SK-N-SH (cell line): ENCODE data around the gene RASIP1. TPM values are rescaled to one million over a fixed set of nuclear protein-coding genes. Genes with fewer than 3 reads are reported as not detected.

ENCODE experiments used
- CTCF ChIA-PET: fragments of 300-600, 350-600 bp; formaldehyde crosslinking; extraction: SDS; loops from one replicate; lab custom pipeline; 2021; lab: Yijun Ruan, JAX
- POLR2A ChIA-PET: fragments of 350-600 bp; sonication (Branson Sonifier 250); formaldehyde crosslinking; extraction: SDS; loops from one replicate; lab custom pipeline; 2020; ENCODE audit warnings: antibody characterized with exemption, inconsistent platforms; lab: Yijun Ruan, JAX
- DNase-seq: peaks from one replicate; pipeline ENCODE4 v3.0.0; 2012
- H2AFZ ChIP-seq: fragments of 200-600 bp; sonication (generic); 2 replicates; pipeline ENCODE4 v1.8.1; 2016; ENCODE audit warnings: antibody characterized with exemption, mild to moderate bottlenecking, low read depth
- H3F3A ChIP-seq: fragments of 200-600 bp; sonication (generic); replicated peaks from 2 replicates; pipeline ENCODE3; 2016; ENCODE audit warnings: antibody characterized with exemption, mild to moderate bottlenecking; ENCODE audit not compliant: insufficient read depth
- H3K27ac ChIP-seq, 2 experiments: fragments of 200-500 bp in 1 of 2; fragments of 200-600 bp in 1 of 2; sonication (Bioruptor generic) in 1 of 2; sonication (generic), shearing (Covaris generic) in 1 of 2; 2 replicates each; pipeline versions ENCODE4 v1.5.1 to v1.6.1; 2014 to 2016; ENCODE audit warnings: low read depth in 2 of 2, inconsistent platforms in 1 of 2, low read length in 1 of 2, mild to moderate bottlenecking in 1 of 2, mixed read lengths in 1 of 2
- H3K27me3 ChIP-seq: fragments of 200-600 bp; sonication (generic), shearing (Covaris generic); 2 replicates; pipeline ENCODE4 v1.6.1; 2016; ENCODE audit warnings: mixed run types; ENCODE audit not compliant: insufficient read depth
- H3K36me3 ChIP-seq, 2 experiments: fragments of 200-500 bp in 1 of 2; fragments of 200-600 bp in 1 of 2; sonication (Bioruptor generic) in 1 of 2; sonication (generic) in 1 of 2; replicated peaks in 1 of 2; 2 replicates each; pipeline versions ENCODE3 to v1.5.1; 2014 to 2016; ENCODE audit warnings: low read length in 1 of 2, mild to moderate bottlenecking in 1 of 2; ENCODE audit not compliant: insufficient read depth in 2 of 2, control insufficient read depth in 1 of 2
- H3K4me1 ChIP-seq, 2 experiments: fragments of 200-500 bp in 1 of 2; fragments of 200-600 bp in 1 of 2; sonication (Bioruptor generic) in 1 of 2; sonication (generic), shearing (Covaris generic) in 1 of 2; 2 replicates each; pipeline versions ENCODE4 v1.5.1 to v1.6.1; 2014 to 2016; ENCODE audit warnings: low read depth in 1 of 2, low read length in 1 of 2, mixed run types in 1 of 2; ENCODE audit not compliant: insufficient read depth in 2 of 2, control insufficient read depth in 1 of 2
- H3K4me2 ChIP-seq: fragments of 200-600 bp; sonication (generic), shearing (Covaris generic); 2 replicates; pipeline ENCODE4 v1.6.1; 2017; ENCODE audit warnings: mixed run types
- H3K4me3 ChIP-seq, 2 experiments: fragments of 200-500 bp in 1 of 2; fragments of 200-600 bp in 1 of 2; sonication (Bioruptor generic) in 1 of 2; sonication (generic), shearing (Covaris generic) in 1 of 2; 2 replicates each; pipeline versions ENCODE4 v1.5.1 to v1.8.1; 2014 to 2016; ENCODE audit warnings: low read depth in 2 of 2, inconsistent platforms in 1 of 2, low read length in 1 of 2, mild to moderate bottlenecking in 1 of 2, mixed read lengths in 1 of 2, moderate library complexity in 1 of 2
- H3K79me2 ChIP-seq: fragments of 200-600 bp; sonication (generic); 2 replicates; pipeline ENCODE4 v1.8.1; 2017; ENCODE audit warnings: mild to moderate bottlenecking; ENCODE audit not compliant: insufficient read depth
- H3K9ac ChIP-seq: fragments of 200-600 bp; sonication (generic); 2 replicates; pipeline ENCODE4 v1.6.1; 2017; ENCODE audit warnings: mixed run types
- H3K9me2 ChIP-seq: fragments of 200-600 bp; sonication (generic); 2 replicates; pipeline ENCODE4 v1.6.1; 2017; ENCODE audit warnings: mixed run types
- H3K9me3 ChIP-seq: fragments of 200-600 bp; sonication (generic); 2 replicates; pipeline ENCODE4 v1.6.1; 2017; ENCODE audit warnings: mixed run types, mild to moderate bottlenecking, moderate library complexity
- H4K20me1 ChIP-seq: fragments of 200-600 bp; sonication (generic); 2 replicates; pipeline ENCODE4 v1.6.1; 2017; ENCODE audit warnings: mild to moderate bottlenecking, mixed run types; ENCODE audit not compliant: insufficient read depth
- CHD2 ChIP-seq: fragments of 150-350 bp; IDR thresholded peaks from 2 replicates; pipeline ENCODE4 v1.6.1; 2018; ENCODE audit warnings: low read length; ENCODE audit not compliant: partially characterized antibody
- CTCF ChIP-seq: fragments of 200-600 bp; sonication (generic); IDR thresholded peaks from 2 replicates; pipeline ENCODE4 v1.6.1; 2017; ENCODE audit warnings: antibody characterized with exemption, mild to moderate bottlenecking, moderate library complexity
- EP300 ChIP-seq, 2 experiments: IDR thresholded peaks; 2 replicates each; pipeline versions ENCODE4 v1.4.0 to v1.6.1; 2012; ENCODE audit warnings: borderline replicate concordance in 1 of 2, low read depth in 1 of 2, low read length in 1 of 2
- FOXJ3 ChIP-seq: sonication (generic); formaldehyde crosslinking; IDR thresholded peaks from 2 replicates; pipeline ENCODE4 v1.5.1; 2020; ENCODE audit warnings: mild to moderate bottlenecking, missing genetic modification reagents
- FOXM1 ChIP-seq: IDR thresholded peaks from 2 replicates; pipeline ENCODE4 v1.4.0; 2012; ENCODE audit warnings: low read depth, mild to moderate bottlenecking
- MAX ChIP-seq: IDR thresholded peaks from 2 replicates; pipeline ENCODE4 v1.4.0; 2012; ENCODE audit warnings: low read depth
- MEF2A ChIP-seq: IDR thresholded peaks from 2 replicates; pipeline ENCODE4 v1.4.0; 2012; ENCODE audit warnings: low read depth, borderline replicate concordance
- RXRA ChIP-seq: IDR thresholded peaks from 2 replicates; pipeline ENCODE4 v1.4.0; 2012; ENCODE audit warnings: low read depth, mild to moderate bottlenecking, borderline replicate concordance
- SIN3A ChIP-seq: IDR thresholded peaks from 2 replicates; pipeline ENCODE4 v1.6.1; 2012; ENCODE audit warnings: low read depth, mild to moderate bottlenecking, low read length, moderate library complexity, borderline replicate concordance
- TAF1 ChIP-seq: IDR thresholded peaks from 2 replicates; pipeline ENCODE4 v1.6.1; 2012; ENCODE audit warnings: low read depth, mild to moderate bottlenecking, low read length, moderate library complexity, borderline replicate concordance
- YY1 ChIP-seq: IDR thresholded peaks from 2 replicates; pipeline ENCODE4 v1.4.0; 2012; ENCODE audit warnings: low read depth, mild to moderate bottlenecking
- WGBS: methylation state at CpG from one replicate; pipeline ENCODE4 v1.1.6; 2017; ENCODE audit warnings: low lambda C conversion rate; 5-methylcytosine and 5-hydroxymethylcytosine counted together
- polyA plus RNA-seq, 3 experiments: library from polyadenylated mRNA; depleted of rRNA; stranded (reverse); fragments of >200 nt; gene quantifications; 2 replicates each; pipeline ENCODE4 v1.2.3, GENCODE V29; 2012

Gene RASIP1
- polyA plus RNA-seq, 1 of the 3 experiments (the other 2 are of a cell fraction) = 0.41 TPM

GRCh38 chr19:48738557-48739403 is 1.6 kb downstream of the RASIP1 start (continued):
- TF ChIP-seq CTCF (no peak; the same call in 1 of the 2 replicates), MEF2A (no peak), TAF1 (no peak), FOXM1 (no peak), MAX (peak; percentile 57; the same call in 1 of the 2 replicates), SIN3A (no peak), EP300 (IDR thresholded peaks at IDR 0.05; ENCODE audit: borderline replicate concordance in 1 of 2, low read depth in 1 of 2, low read length in 1 of 2) (no peak), FOXJ3 (CRISPR knock-in tag) (no peak), RXRA (no peak), YY1 (no peak)

- CTCF ChIA-PET = no interaction called here
- 89% methylated on average over 20 of the region's 22 CpGs for WGBS
- POLR2A ChIA-PET = no interaction called here
- no peaks in the 10 kb centered on the region for H3K79me2 ChIP-seq
- H3K27me3 ChIP-seq = no peaks in the 10 kb centered on the region
- no peak overlapping the region for H3K4me2 ChIP-seq
- H3K9me2 ChIP-seq = no peaks in the 10 kb centered on the region
- no peaks in the 10 kb centered on the region for H4K20me1 ChIP-seq
- peaks cover 7% of the 10 kb centered on the region for H3F3A ChIP-seq
- H3K36me3 ChIP-seq = no peaks in the 10 kb centered on the region
- peak; percentile 66 for DNase-seq
- H3K4me1 ChIP-seq = peaks cover 0 to 16% of the 10 kb centered on the region in 2 experiments; a peak in 1 of 4 replicates
- H3K4me3 ChIP-seq = no peak overlapping the region
- no peaks in the 10 kb centered on the region for H3K9me3 ChIP-seq
- no peak overlapping the region for H3K27ac ChIP-seq
- TF ChIP-seq CHD2 (no peak), RXRA (no peak)
- H3K9ac ChIP-seq = no peak overlapping the region
- no peak overlapping the region for H2AFZ ChIP-seq
Observed at GRCh38 chr19:48737360-48737998, 2.9 kb downstream of the RASIP1 start.
